K562 (cell line): ENCODE results near the gene COPG2. TPM values are rescaled to one million over a fixed set of nuclear protein-coding genes. Genes with fewer than 3 reads are reported as not detected.

Source experiments
- ATAC-seq: fragments of 200-7000 bp; cut with Tn5 transposase; 3 replicates; pipeline ENCODE4 v1.9.1; 2020; ENCODE audit warnings: moderate library complexity
- BruUV-seq: library from RNA; stranded (reverse); fragments of 400-500 nt; replicated peaks from 2 replicates; lab custom pipeline; 2021; lab: Mats Ljungman, UMichigan
- CTCF ChIA-PET: fragments of 300-600 bp; formaldehyde crosslinking; extraction: SDS; loops from one replicate; lab custom pipeline; 2021; ENCODE audit warnings: low intra/inter-chr PET ratio; lab: Yijun Ruan, JAX
- POLR2A ChIA-PET: fragments of 300-600, 350-650 bp; sonication (Branson Sonifier 250); formaldehyde crosslinking; extraction: SDS; loops from one replicate; lab custom pipeline; 2021; ENCODE audit warnings: antibody characterized with exemption, inconsistent platforms; lab: Yijun Ruan, JAX
- DNase-seq, 4 experiments: peaks; one replicate each; pipeline versions ENCODE4 v3.0.0 to v3.0.0-alpha.2; 2011 to 2018; ENCODE audit warnings: low spot score in 3 of 4, mixed read lengths in 3 of 4; ENCODE audit errors: extremely low read depth in 1 of 4
- FAIRE-seq: peaks from 2 replicates; lab custom pipeline; 2011; peaks lifted over from hg19 to GRCh38; lab: Jason Lieb, UNC
- H2AFZ ChIP-seq: 2 replicates; pipeline ENCODE4 v1.6.0; 2011; ENCODE audit warnings: low read depth, low read length, control low read depth, inconsistent platforms
- H3K27ac ChIP-seq: fragments of 200-600 bp; 3 replicates; pipeline ENCODE4 v1.8.0; 2011; ENCODE audit warnings: low read depth, mild to moderate bottlenecking, control low read depth, inconsistent platforms, low read length, moderate library complexity, mixed read lengths; ENCODE audit errors: extremely low read depth
- H3K27me3 ChIP-seq, 2 experiments: fragments of 300-600 bp in 1 of 2; 2 replicates in 1 of 2; 3 replicates in 1 of 2; pipeline versions ENCODE4 v1.6.0 to v1.8.0; 2011; ENCODE audit warnings: inconsistent platforms in 2 of 2, low read length in 2 of 2, mild to moderate bottlenecking in 1 of 2, mixed read lengths in 1 of 2, moderate library complexity in 1 of 2; ENCODE audit not compliant: control insufficient read depth in 2 of 2, insufficient read depth in 2 of 2
- H3K36me3 ChIP-seq: fragments of 300-600 bp; 3 replicates; pipeline ENCODE4 v1.8.0; 2011; ENCODE audit warnings: mild to moderate bottlenecking, low read length, inconsistent platforms; ENCODE audit not compliant: control insufficient read depth, insufficient read depth
- H3K4me1 ChIP-seq, 2 experiments: fragments of 200-600 bp in 1 of 2; replicated peaks in 1 of 2; 2 replicates in 1 of 2; 3 replicates in 1 of 2; pipeline versions ENCODE4 v1.5.1 to v1.8.0; 2011; ENCODE audit warnings: inconsistent platforms in 2 of 2, low read length in 2 of 2, mild to moderate bottlenecking in 1 of 2, mixed read lengths in 1 of 2, moderate library complexity in 1 of 2; ENCODE audit not compliant: control insufficient read depth in 2 of 2, insufficient read depth in 2 of 2
- H3K4me2 ChIP-seq: 2 replicates; pipeline ENCODE4 v1.6.1; 2011; ENCODE audit warnings: low read length, control low read depth, inconsistent platforms, mixed read lengths; ENCODE audit not compliant: insufficient read depth
- H3K4me3 ChIP-seq: fragments of 200-600 bp; sonication (generic), shearing (Covaris generic); 2 replicates; pipeline ENCODE4 v1.5.1; 2016; ENCODE audit warnings: control low read depth, inconsistent platforms
- H3K79me2 ChIP-seq: fragments of 200-600 bp; 3 replicates; pipeline ENCODE4 v1.8.0; 2011; ENCODE audit warnings: low read length, inconsistent platforms; ENCODE audit not compliant: control insufficient read depth, insufficient read depth
- H3K9ac ChIP-seq, 2 experiments: 2 replicates each; pipeline versions ENCODE4 v1.6.0 to v1.6.1; 2011; ENCODE audit warnings: low read depth in 2 of 2, low read length in 2 of 2, control low read depth in 1 of 2, inconsistent platforms in 1 of 2, mild to moderate bottlenecking in 1 of 2, mixed read lengths in 1 of 2; ENCODE audit not compliant: insufficient read depth in 1 of 2
- H3K9me1 ChIP-seq: one replicate; pipeline ENCODE4 v1.6.0; 2011; ENCODE audit warnings: inconsistent platforms, mild to moderate bottlenecking, low read length, moderate library complexity; ENCODE audit not compliant: control insufficient read depth, insufficient read depth
- H3K9me3 ChIP-seq: replicated peaks from 2 replicates; pipeline ENCODE4 v1.5.1; 2011; ENCODE audit warnings: low read depth, low read length, inconsistent platforms; ENCODE audit not compliant: control insufficient read depth, insufficient read depth
- H4K20me1 ChIP-seq: replicated peaks from 2 replicates; pipeline ENCODE4 v1.6.1; 2011; ENCODE audit warnings: low read length, inconsistent platforms, mixed read lengths; ENCODE audit not compliant: control insufficient read depth, insufficient read depth
- BCOR ChIP-seq: fragments of 450-650 bp; IDR thresholded peaks from 2 replicates; pipeline ENCODE4 v1.6.1; 2016
- JUND ChIP-seq, 2 experiments: IDR thresholded peaks; 2 replicates in 1 of 2; 3 replicates in 1 of 2; pipeline ENCODE4 v1.6.1; 2011; ENCODE audit warnings: borderline replicate concordance in 2 of 2, low read depth in 2 of 2, low read length in 2 of 2, improper control_type of control experiment in 1 of 2, missing biosample characterization in 1 of 2, missing genetic modification characterization in 1 of 2, missing genetic modification reagents in 1 of 2
- KDM1A ChIP-seq, 2 experiments: fragments of 450-650 bp; IDR thresholded peaks; 2 replicates each; pipeline ENCODE4 v1.6.1; 2016; ENCODE audit warnings: mild to moderate bottlenecking in 2 of 2
- NFXL1 ChIP-seq: fragments of 450-650 bp; formaldehyde crosslinking; IDR thresholded peaks from 2 replicates; pipeline ENCODE4 v1.4.0; 2021; ENCODE audit warnings: mild to moderate bottlenecking
- POLR2A ChIP-seq: fragments of 450-650 bp; conservative IDR thresholded peaks from 2 replicates; pipeline ENCODE4 v1.6.1; 2016
- RBM25 ChIP-seq: fragments of 200-400 bp; formaldehyde crosslinking; IDR thresholded peaks from 2 replicates; pipeline ENCODE4 v1.6.1; 2018; ENCODE audit warnings: low read length, low read depth, moderate library complexity; ENCODE audit not compliant: severe bottlenecking
- ZNF3 ChIP-seq: fragments of 250-450 bp; sonication (Bioruptor Pico); IDR thresholded peaks from 2 replicates; pipeline ENCODE4 v1.5.0; 2021; ENCODE audit warnings: mild to moderate bottlenecking, moderate library complexity
- ZNF316 ChIP-seq: fragments of 450-650 bp; IDR thresholded peaks from 2 replicates; pipeline ENCODE4 v1.6.1; 2016
- WGBS: fragments of 100-300 bp; shearing (Covaris generic); methylation state at CpG from one replicate; pipeline ENCODE4 v1.1.6; 2016; ENCODE audit warnings: low coverage, mixed read lengths; ENCODE audit not compliant: insufficient coverage; ENCODE audit errors: missing lambda C conversion rate; 5-methylcytosine and 5-hydroxymethylcytosine counted together
- in situ Hi-C: fragments of 300-500 bp; cut with MboI; formaldehyde crosslinking; loops from 4 replicates; pipeline ENCODE4 v1.15.0; 2018; ENCODE audit warnings: inconsistent platforms, mixed read lengths
- intact Hi-C: fragments of 100-400 bp; cut with micrococcal nuclease; formaldehyde crosslinking; loops from 2 replicates; pipeline ENCODE4 v1.14.2; 2022
- polyA plus RNA-seq, 8 experiments: library from polyadenylated mRNA; depleted of rRNA in 4 of 8; stranded (reverse) in 5 of 8; unstranded in 3 of 8; fragments of >200 nt; fragmentation: Nextera tagmentation in 2 of 8; fragmentation: Illumina TruSeq in 1 of 8; extraction: Ambion mirVana in 2 of 8; extraction: Trizol in 1 of 8; gene quantifications; 2 replicates each; pipeline versions ENCODE4 v1.2.1 to v1.2.3, GENCODE V29; 2011 to 2014; ENCODE audit warnings: inconsistent platforms in 1 of 8, missing spikeins in 1 of 8
- total RNA-seq, 7 experiments: library from RNA; depleted of rRNA in 6 of 7; stranded (reverse); fragments of >200 nt in 6 of 7; fragmentation: Illumina TruSeq in 2 of 7; extraction: Trizol in 2 of 7; gene quantifications; 2 replicates each; pipeline versions ENCODE4 v1.2.1 to v1.2.3, GENCODE V29; 2011 to 2021; ENCODE audit warnings: low replicate concordance in 1 of 7

COPG2 gene
- total and polyA plus RNA-seq, 9 of the 15 experiments (the other 6 are each of a cell fraction or from before 2014, with no cell fraction given): 6.6 to 104 (median 32.5) TPM

GRCh38 chr7:130683026-130683425, 14.5 kb upstream of the COPG2 start:
- intact Hi-C loops: no loop called here
- no peaks in the 10 kb centered on the region for H3K79me2 ChIP-seq
- H3K9ac ChIP-seq: no peak overlapping the region
- no peak overlapping the region for H3K4me3 ChIP-seq
- H3K27ac ChIP-seq: no peak overlapping the region
- no peaks in the 10 kb centered on the region for H3K9me1 ChIP-seq
- no peaks in the 10 kb centered on the region for H4K20me1 ChIP-seq
- no peak overlapping the region for H2AFZ ChIP-seq
- peaks cover 5 to 14% of the 10 kb centered on the region in 2 experiments; a peak in 4 of 5 replicates for H3K27me3 ChIP-seq
- 38% methylated on average over 2 of the region's 2 CpGs for whole genome bisulfite sequencing
- DNase-seq: no peak
- no peak overlapping the region for H3K4me2 ChIP-seq
- no peak for FAIRE-seq
- TF ChIP-seq ZNF316 (no peak), JUND (IDR thresholded peaks at IDR 0.05; ENCODE audit: borderline replicate concordance, low read depth, low read length) (no peak), JUND (tag; IDR thresholded peaks at IDR 0.05; ENCODE audit: borderline replicate concordance, low read depth, low read length) (no peak), POLR2A (no peak)
- TF ChIP-seq, all 486 proteins: peak for 0
- ATAC-seq: no peak
- POLR2A ChIA-PET: no interaction called here
- no peaks in the 10 kb centered on the region for H3K36me3 ChIP-seq
- no peaks in the 10 kb centered on the region for H3K9me3 ChIP-seq
- in situ Hi-C loops: no loop called here
- no peaks in the 10 kb centered on the region for H3K4me1 ChIP-seq
- no TSS peak for BruUV-seq
- CTCF ChIA-PET: no interaction called here

GRCh38 chr7:130674456-130674855, 5.9 kb upstream of the COPG2 start:
- TF ChIP-seq BCOR (peak; percentile 43), RBM25 (peak; percentile 71), ZNF3 (CRISPR knock-in tag) (peak; percentile 96), KDM1A (IDR thresholded peaks at IDR 0.05) (peak in 1 of 2 experiments; percentile 17; a peak in 1 of 4 replicates), NFXL1 (CRISPR knock-in tag) (no peak)
- H3K4me2 ChIP-seq: no peak overlapping the region
- no peak overlapping the region for H3K27ac ChIP-seq
- no peak overlapping the region for H3K9ac ChIP-seq
- peaks cover 0 to 2% of the 10 kb centered on the region in 2 experiments; a peak in 2 of 5 replicates for H3K4me1 ChIP-seq
- POLR2A ChIA-PET: interaction anchor here (1.0 kb wide), 1 partner anchor 12 kb away, joined by 3 read pairs; no protein-coding TSS in a partner anchor
- intact Hi-C loops: no loop called here
- FAIRE-seq (no peak), ATAC-seq (no peak), DNase-seq (no peak)
- peaks cover 7 to 13% of the 10 kb centered on the region in 2 experiments; a peak in 3 of 5 replicates for H3K27me3 ChIP-seq
- WGBS: 3% methylated on average over 2 of the region's 2 CpGs
- H3K36me3 ChIP-seq: no peaks in the 10 kb centered on the region
- CTCF ChIA-PET: no interaction called here
- BruUV-seq: no TSS peak
- no peaks in the 10 kb centered on the region for H3K9me1 ChIP-seq
- no peaks in the 10 kb centered on the region for H4K20me1 ChIP-seq
- H3K9me3 ChIP-seq: no peaks in the 10 kb centered on the region
- no peak overlapping the region for H2AFZ ChIP-seq
- in situ Hi-C loops: no loop called here
- H3K79me2 ChIP-seq: no peaks in the 10 kb centered on the region
- no peak overlapping the region for H3K4me3 ChIP-seq
